Measurements from ENCODE around the gene ABCD4.

ABCD4 gene

GRCh38 chr14:74293606-74294005 is 9.1 kb downstream of the ABCD4 start:
- H3K27me3 ChIP-seq (ENCODE audit: insufficient read depth, poor library complexity, severe bottlenecking) = no peaks in the 10 kb centered on the region
- no peak for TF ChIP-seq POLR2AphosphoS5 (IDR thresholded peaks at IDR 0.05; ENCODE audit: low read depth)
- TF ChIP-seq, protein P1, sequence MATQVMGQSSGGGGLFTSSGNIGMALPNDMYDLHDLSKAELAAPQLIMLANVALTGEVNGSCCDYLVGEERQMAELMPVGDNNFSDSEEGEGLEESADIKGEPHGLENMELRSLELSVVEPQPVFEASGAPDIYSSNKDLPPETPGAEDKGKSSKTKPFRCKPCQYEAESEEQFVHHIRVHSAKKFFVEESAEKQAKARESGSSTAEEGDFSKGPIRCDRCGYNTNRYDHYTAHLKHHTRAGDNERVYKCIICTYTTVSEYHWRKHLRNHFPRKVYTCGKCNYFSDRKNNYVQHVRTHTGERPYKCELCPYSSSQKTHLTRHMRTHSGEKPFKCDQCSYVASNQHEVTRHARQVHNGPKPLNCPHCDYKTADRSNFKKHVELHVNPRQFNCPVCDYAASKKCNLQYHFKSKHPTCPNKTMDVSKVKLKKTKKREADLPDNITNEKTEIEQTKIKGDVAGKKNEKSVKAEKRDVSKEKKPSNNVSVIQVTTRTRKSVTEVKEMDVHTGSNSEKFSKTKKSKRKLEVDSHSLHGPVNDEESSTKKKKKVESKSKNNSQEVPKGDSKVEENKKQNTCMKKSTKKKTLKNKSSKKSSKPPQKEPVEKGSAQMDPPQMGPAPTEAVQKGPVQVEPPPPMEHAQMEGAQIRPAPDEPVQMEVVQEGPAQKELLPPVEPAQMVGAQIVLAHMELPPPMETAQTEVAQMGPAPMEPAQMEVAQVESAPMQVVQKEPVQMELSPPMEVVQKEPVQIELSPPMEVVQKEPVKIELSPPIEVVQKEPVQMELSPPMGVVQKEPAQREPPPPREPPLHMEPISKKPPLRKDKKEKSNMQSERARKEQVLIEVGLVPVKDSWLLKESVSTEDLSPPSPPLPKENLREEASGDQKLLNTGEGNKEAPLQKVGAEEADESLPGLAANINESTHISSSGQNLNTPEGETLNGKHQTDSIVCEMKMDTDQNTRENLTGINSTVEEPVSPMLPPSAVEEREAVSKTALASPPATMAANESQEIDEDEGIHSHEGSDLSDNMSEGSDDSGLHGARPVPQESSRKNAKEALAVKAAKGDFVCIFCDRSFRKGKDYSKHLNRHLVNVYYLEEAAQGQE (IDR thresholded peaks at IDR 0.05; ENCODE audit: insufficient replicate concordance, low read depth) = no peak
- TF ChIP-seq GABPA (IDR thresholded peaks at IDR 0.05; ENCODE audit: low read depth) = no peak
- TF ChIP-seq SPI1 (IDR thresholded peaks at IDR 0.05; ENCODE audit: borderline replicate concordance, low read depth) = no peak
- TF ChIP-seq, protein P2, sequence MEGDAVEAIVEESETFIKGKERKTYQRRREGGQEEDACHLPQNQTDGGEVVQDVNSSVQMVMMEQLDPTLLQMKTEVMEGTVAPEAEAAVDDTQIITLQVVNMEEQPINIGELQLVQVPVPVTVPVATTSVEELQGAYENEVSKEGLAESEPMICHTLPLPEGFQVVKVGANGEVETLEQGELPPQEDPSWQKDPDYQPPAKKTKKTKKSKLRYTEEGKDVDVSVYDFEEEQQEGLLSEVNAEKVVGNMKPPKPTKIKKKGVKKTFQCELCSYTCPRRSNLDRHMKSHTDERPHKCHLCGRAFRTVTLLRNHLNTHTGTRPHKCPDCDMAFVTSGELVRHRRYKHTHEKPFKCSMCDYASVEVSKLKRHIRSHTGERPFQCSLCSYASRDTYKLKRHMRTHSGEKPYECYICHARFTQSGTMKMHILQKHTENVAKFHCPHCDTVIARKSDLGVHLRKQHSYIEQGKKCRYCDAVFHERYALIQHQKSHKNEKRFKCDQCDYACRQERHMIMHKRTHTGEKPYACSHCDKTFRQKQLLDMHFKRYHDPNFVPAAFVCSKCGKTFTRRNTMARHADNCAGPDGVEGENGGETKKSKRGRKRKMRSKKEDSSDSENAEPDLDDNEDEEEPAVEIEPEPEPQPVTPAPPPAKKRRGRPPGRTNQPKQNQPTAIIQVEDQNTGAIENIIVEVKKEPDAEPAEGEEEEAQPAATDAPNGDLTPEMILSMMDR (IDR thresholded peaks at IDR 0.05; ENCODE audit: insufficient read depth, low read length) = no peak
- H3K27ac ChIP-seq (replicated peaks) = no peak overlapping the region
- H3K4me3 ChIP-seq (replicated peaks; ENCODE audit: insufficient read depth, low read length) = no peak overlapping the region
- no peak for DNase-seq (ENCODE audit: low read depth in 1 of 2, low spot score in 1 of 2)

- Histone ChIP-seq H3K4me3 (replicated peaks; ENCODE audit: insufficient read depth, low read length) (no peak overlapping the region), H3K27me3 (ENCODE audit: insufficient read depth, poor library complexity, severe bottlenecking) (no peaks in the 10 kb centered on the region), H3K27ac (replicated peaks) (no peak overlapping the region)
- TF ChIP-seq SPI1 (IDR thresholded peaks at IDR 0.05; ENCODE audit: borderline replicate concordance, low read depth) = no peak
- TF ChIP-seq, protein P1 (IDR thresholded peaks at IDR 0.05; ENCODE audit: insufficient replicate concordance, low read depth) = no peak
- TF ChIP-seq POLR2AphosphoS5 (IDR thresholded peaks at IDR 0.05; ENCODE audit: low read depth) = no peak
- no peak for TF ChIP-seq GABPA (IDR thresholded peaks at IDR 0.05; ENCODE audit: low read depth)
- TF ChIP-seq, protein P2 (IDR thresholded peaks at IDR 0.05; ENCODE audit: insufficient read depth, low read length) = no peak
- DNase-seq (ENCODE audit: low read depth in 1 of 2, low spot score in 1 of 2) = no peak
Observed at GRCh38 chr14:74292061-74292460, 10.7 kb downstream of the ABCD4 start.

GRCh38 chr14:74290415-74290814 is 12.3 kb downstream of the ABCD4 start:
- Histone ChIP-seq H3K4me3 (replicated peaks; ENCODE audit: insufficient read depth, low read length) (no peak overlapping the region), H3K27me3 (ENCODE audit: insufficient read depth, poor library complexity, severe bottlenecking) (no peaks in the 10 kb centered on the region), H3K27ac (replicated peaks) (no peak overlapping the region)
- no peak for TF ChIP-seq SPI1 (IDR thresholded peaks at IDR 0.05; ENCODE audit: borderline replicate concordance, low read depth)
- no peak for TF ChIP-seq GABPA (IDR thresholded peaks at IDR 0.05; ENCODE audit: low read depth)
- TF ChIP-seq, protein P2 (IDR thresholded peaks at IDR 0.05; ENCODE audit: insufficient read depth, low read length) = no peak
- TF ChIP-seq POLR2AphosphoS5 (IDR thresholded peaks at IDR 0.05; ENCODE audit: low read depth) = no peak
- TF ChIP-seq, protein P1 (IDR thresholded peaks at IDR 0.05; ENCODE audit: insufficient replicate concordance, low read depth) = no peak
- no peak for DNase-seq (ENCODE audit: low read depth in 1 of 2, low spot score in 1 of 2)

Measured in HL-60 (cell line).